ENCODE measurements around the gene PPP2R2B.

Gene PPP2R2B

GRCh38 chr5:146704949-146705665 is 173.4 kb downstream of the PPP2R2B start:
- DNase-seq (ENCODE audit: low read depth in 1 of 2, low spot score in 1 of 2), result no peak

GRCh38 chr5:146703899-146704298 is 174.7 kb downstream of the PPP2R2B start:
- no peak for DNase-seq (ENCODE audit: low read depth in 1 of 2, low spot score in 1 of 2)

- DNase-seq (ENCODE audit: low read depth in 1 of 2, low spot score in 1 of 2), result no peak
Observed at GRCh38 chr5:146703499-146703898, 175.1 kb downstream of the PPP2R2B start.

GRCh38 chr5:146699664-146700418 is 178.7 kb downstream of the PPP2R2B start:
- DNase-seq (ENCODE audit: low read depth in 1 of 2, low spot score in 1 of 2), result no peak

- DNase-seq (ENCODE audit: low read depth in 1 of 2, low spot score in 1 of 2), result no peak
Observed at GRCh38 chr5:146699138-146699537, 179.4 kb downstream of the PPP2R2B start.

GRCh38 chr5:146698651-146699050 is 179.9 kb downstream of the PPP2R2B start:
- DNase-seq (ENCODE audit: low read depth in 1 of 2, low spot score in 1 of 2), result no peak

GRCh38 chr5:146697211-146697610 is 181.3 kb downstream of the PPP2R2B start:
- no peak for DNase-seq (ENCODE audit: low read depth in 1 of 2, low spot score in 1 of 2)

GRCh38 chr5:146695646-146696045 is 182.9 kb downstream of the PPP2R2B start:
- no peak for DNase-seq (ENCODE audit: low read depth in 1 of 2, low spot score in 1 of 2)

GRCh38 chr5:146690880-146691355 is 187.6 kb downstream of the PPP2R2B start:
- DNase-seq (ENCODE audit: low read depth in 1 of 2, low spot score in 1 of 2), result no peak

GRCh38 chr5:146687630-146688029 is 190.9 kb downstream of the PPP2R2B start:
- DNase-seq (ENCODE audit: low read depth in 1 of 2, low spot score in 1 of 2), result no peak

GRCh38 chr5:146683861-146684260 is 194.7 kb downstream of the PPP2R2B start:
- DNase-seq (ENCODE audit: low read depth in 1 of 2, low spot score in 1 of 2), result no peak

- DNase-seq (ENCODE audit: low read depth in 1 of 2, low spot score in 1 of 2), result no peak
Observed at GRCh38 chr5:146682899-146683532, 195.5 kb downstream of the PPP2R2B start.

- no peak for DNase-seq (ENCODE audit: low read depth in 1 of 2, low spot score in 1 of 2)
Observed at GRCh38 chr5:146681585-146682105, 196.9 kb downstream of the PPP2R2B start.

- DNase-seq (ENCODE audit: low read depth in 1 of 2, low spot score in 1 of 2), result no peak
Observed at GRCh38 chr5:146680846-146681584, 197.5 kb downstream of the PPP2R2B start.

- no peak for DNase-seq (ENCODE audit: low read depth in 1 of 2, low spot score in 1 of 2)
Observed at GRCh38 chr5:146675636-146676035, 202.9 kb downstream of the PPP2R2B start.

GRCh38 chr5:146672866-146673265 is 205.7 kb downstream of the PPP2R2B start:
- no peak for DNase-seq (ENCODE audit: low read depth in 1 of 2, low spot score in 1 of 2)

GRCh38 chr5:146671561-146672295 is 206.8 kb downstream of the PPP2R2B start:
- DNase-seq (ENCODE audit: low read depth in 1 of 2, low spot score in 1 of 2), result no peak

GRCh38 chr5:146669656-146670055 is 208.9 kb downstream of the PPP2R2B start:
- no peak for DNase-seq (ENCODE audit: low read depth in 1 of 2, low spot score in 1 of 2)

GRCh38 chr5:146667633-146668272 is 210.8 kb downstream of the PPP2R2B start:
- no peak for DNase-seq (ENCODE audit: low read depth in 1 of 2, low spot score in 1 of 2)

GRCh38 chr5:146662229-146662628 is 216.3 kb downstream of the PPP2R2B start:
- no peak for DNase-seq (ENCODE audit: low read depth in 1 of 2, low spot score in 1 of 2)
